ENCODE results near the gene ERCC6. TPM values are rescaled to one million over a fixed set of nuclear protein-coding genes. Genes with fewer than 3 reads are reported as not detected.

The ERCC6 gene
- total RNA-seq, 1 donor from 2014 or later: 15.2 TPM

- TF ChIP-seq POLR2A (IDR thresholded peaks at IDR 0.05): no peak
- no peak for TF ChIP-seq POLR2AphosphoS5 (IDR thresholded peaks at IDR 0.05; ENCODE audit: insufficient read depth in 1 of 2, low read depth in 1 of 2)
- no peak for TF ChIP-seq CTCF (IDR thresholded peaks at IDR 0.05)
- H3K9me3 ChIP-seq: no peaks in the 10 kb centered on the region
- no peaks in the 10 kb centered on the region for H3K4me1 ChIP-seq
- intact Hi-C loops (cut with DNase I): no loop called here
- no peaks in the 10 kb centered on the region for H3K36me3 ChIP-seq
- H3K4me3 ChIP-seq: no peak overlapping the region
- no peak overlapping the region for H3K27ac ChIP-seq
- DNase-seq (ENCODE audit: extremely low spot score in 2 of 2): no peak
- no peaks in the 10 kb centered on the region for H3K27me3 ChIP-seq
Observed at GRCh38 chr10:49569031-49569631, 30.2 kb upstream of the ERCC6 start.

- Histone ChIP-seq H3K27me3 (no peaks in the 10 kb centered on the region), H3K27ac (no peak overlapping the region), H3K9me3 (no peaks in the 10 kb centered on the region), H3K36me3 (no peaks in the 10 kb centered on the region), H3K4me3 (no peak overlapping the region), H3K4me1 (no peaks in the 10 kb centered on the region)
- intact Hi-C loops (cut with DNase I): no loop called here
- TF ChIP-seq CTCF (IDR thresholded peaks at IDR 0.05) (no peak), POLR2A (IDR thresholded peaks at IDR 0.05) (no peak), POLR2AphosphoS5 (IDR thresholded peaks at IDR 0.05; ENCODE audit: insufficient read depth in 1 of 2, low read depth in 1 of 2) (no peak)
- DNase-seq (ENCODE audit: extremely low spot score in 2 of 2): no peak
Observed at GRCh38 chr10:49568235-49568634, 29.3 kb upstream of the ERCC6 start.

DNA sequence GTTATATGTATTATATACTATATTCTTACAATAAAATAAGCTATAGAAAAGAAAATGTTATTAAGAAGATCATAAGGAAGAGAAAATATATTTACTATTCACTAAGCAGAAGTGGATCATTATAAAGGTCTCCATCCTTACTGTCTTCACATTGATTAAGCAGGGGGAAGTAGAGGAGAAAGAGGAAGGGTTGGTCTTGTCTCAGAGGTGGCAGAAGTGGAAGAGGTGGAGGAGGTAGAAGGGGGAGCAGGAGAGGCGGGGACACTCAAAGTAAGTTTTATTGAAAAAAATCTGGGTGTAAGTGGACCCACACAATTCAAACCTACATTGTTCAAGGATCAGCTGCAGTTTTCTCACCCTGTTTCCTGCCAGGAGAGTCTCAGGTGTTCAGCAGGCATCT lies 28.9 kb upstream of the ERCC6 start:
- H3K27ac ChIP-seq: no peak overlapping the region
- H3K27me3 ChIP-seq: no peaks in the 10 kb centered on the region
- no peak overlapping the region for H3K4me3 ChIP-seq
- no peaks in the 10 kb centered on the region for H3K36me3 ChIP-seq
- no peaks in the 10 kb centered on the region for H3K9me3 ChIP-seq
- TF ChIP-seq POLR2A (IDR thresholded peaks at IDR 0.05): no peak
- no peak for TF ChIP-seq POLR2AphosphoS5 (IDR thresholded peaks at IDR 0.05; ENCODE audit: insufficient read depth in 1 of 2, low read depth in 1 of 2)
- TF ChIP-seq CTCF (IDR thresholded peaks at IDR 0.05): no peak
- DNase-seq (ENCODE audit: extremely low spot score in 2 of 2): no peak
- H3K4me1 ChIP-seq: no peaks in the 10 kb centered on the region
- intact Hi-C loops (cut with DNase I): no loop called here

GRCh38 chr10:49564461-49565009 lies 25.6 kb upstream of the ERCC6 start:
- Histone ChIP-seq H3K36me3 (no peaks in the 10 kb centered on the region), H3K4me1 (no peaks in the 10 kb centered on the region), H3K4me3 (no peak overlapping the region), H3K27me3 (no peaks in the 10 kb centered on the region), H3K9me3 (no peaks in the 10 kb centered on the region), H3K27ac (no peak overlapping the region)
- no peak for DNase-seq (ENCODE audit: extremely low spot score in 2 of 2)
- intact Hi-C loops (cut with DNase I): no loop called here
- TF ChIP-seq CTCF (IDR thresholded peaks at IDR 0.05) (no peak), POLR2A (IDR thresholded peaks at IDR 0.05) (no peak), POLR2AphosphoS5 (IDR thresholded peaks at IDR 0.05; ENCODE audit: insufficient read depth in 1 of 2, low read depth in 1 of 2) (no peak)

DNA sequence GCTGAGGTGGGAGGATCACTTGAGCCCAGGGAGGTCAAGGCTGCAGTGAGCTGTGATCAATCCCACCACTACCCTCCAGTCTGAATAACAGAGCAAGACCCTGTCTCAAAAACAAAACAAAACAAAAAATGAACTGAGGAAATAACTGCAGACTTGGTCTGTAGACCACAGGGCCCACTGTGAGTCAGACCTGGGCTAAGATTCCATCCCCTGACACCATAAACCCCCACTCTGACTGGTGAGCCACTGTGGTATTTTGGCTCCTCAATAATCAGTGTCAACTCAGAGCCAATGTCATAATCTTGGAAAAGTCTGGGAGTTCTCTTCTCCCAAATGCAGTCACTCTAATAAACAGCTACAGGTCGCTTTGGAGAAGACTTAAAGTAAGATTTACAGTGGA lies 24.0 kb upstream of the ERCC6 start:
- no peak for TF ChIP-seq POLR2AphosphoS5 (IDR thresholded peaks at IDR 0.05; ENCODE audit: insufficient read depth in 1 of 2, low read depth in 1 of 2)
- TF ChIP-seq POLR2A (IDR thresholded peaks at IDR 0.05): no peak
- TF ChIP-seq CTCF (IDR thresholded peaks at IDR 0.05): no peak
- Histone ChIP-seq H3K9me3 (no peaks in the 10 kb centered on the region), H3K4me1 (no peaks in the 10 kb centered on the region), H3K4me3 (no peak overlapping the region), H3K27ac (no peak overlapping the region), H3K36me3 (no peaks in the 10 kb centered on the region), H3K27me3 (no peaks in the 10 kb centered on the region)
- intact Hi-C loops (cut with DNase I): no loop called here
- no peak for DNase-seq (ENCODE audit: extremely low spot score in 2 of 2)

Measured in vagina (tissue), 2 donors.